Cardiac muscle cell (in vitro differentiated cells and primary cell): ENCODE results near the gene GRID1. TPM values are rescaled to one million over a fixed set of nuclear protein-coding genes. Genes with fewer than 3 reads are reported as not detected.

Source experiments
- DNase-seq, 2 donors: peaks; one replicate each; pipeline versions ENCODE4 v3.0.0 to v3.0.0-alpha.2; 2010 to 2017; ENCODE audit warnings: low read depth in 1 of 2, low spot score in 1 of 2
- H3K27ac ChIP-seq: fragments of 200-600 bp; sonication (generic); 2 replicates; pipeline ENCODE4 v1.5.1; 2016
- H3K27me3 ChIP-seq: fragments of 200-600 bp; sonication (generic); 2 replicates; pipeline ENCODE4 v1.6.0; 2016; ENCODE audit warnings: control low read depth
- H3K36me3 ChIP-seq: fragments of 200-600 bp; sonication (generic); 2 replicates; pipeline ENCODE4 v1.5.1; 2016; ENCODE audit warnings: control low read depth
- H3K4me1 ChIP-seq: fragments of 200-600 bp; sonication (generic); 2 replicates; pipeline ENCODE4 v1.8.1; 2017; ENCODE audit warnings: low read depth, mild to moderate bottlenecking, mixed run types
- H3K4me3 ChIP-seq: fragments of 200-600 bp; sonication (generic); 2 replicates; pipeline ENCODE4 v1.5.1; 2016; ENCODE audit warnings: mild to moderate bottlenecking
- H3K9me3 ChIP-seq: fragments of 200-600 bp; sonication (generic); 2 replicates; pipeline ENCODE4 v1.5.1; 2017; ENCODE audit warnings: low read depth, mild to moderate bottlenecking, control low read depth
- polyA plus RNA-seq: library from polyadenylated mRNA; unstranded; fragments of >200 nt; fragmentation: Nextera tagmentation; extraction: Ambion mirVana; gene quantifications from 2 replicates; pipeline ENCODE4 v1.2.1, GENCODE V29; 2016
- total RNA-seq: library from RNA; depleted of rRNA; stranded (reverse); fragments of >200 nt; gene quantifications from 2 replicates; pipeline ENCODE4 v1.2.3, GENCODE V29; 2016
- TF ChIP-seq, protein P1 (sequence below): IDR thresholded peaks from 2 replicates; pipeline ENCODE4 v1.5.1; 2012; ENCODE audit warnings: low read depth, mild to moderate bottlenecking, low read length

Gene GRID1
- total and polyA plus RNA-seq, 2 experiments from 2014 or later, result 1.5 to 1.6 TPM

DNA sequence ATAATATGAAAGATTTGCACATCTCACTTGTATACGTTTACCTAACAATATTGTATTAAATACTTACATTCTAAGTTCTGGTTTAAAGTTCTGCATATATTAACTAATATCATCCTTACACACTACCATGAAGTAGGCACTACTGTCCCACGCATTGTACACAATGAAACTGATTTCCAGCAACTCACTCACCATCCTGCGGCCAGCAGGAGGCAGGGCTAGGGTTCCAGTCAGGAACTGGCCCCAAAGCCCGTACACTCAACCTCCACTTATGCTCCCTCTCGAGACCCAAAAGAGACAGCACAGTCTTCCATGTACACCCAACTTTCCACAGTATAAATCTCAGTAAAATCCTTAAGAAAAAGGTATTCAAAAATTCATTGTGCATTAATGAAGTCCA, 41.4 kb downstream of the GRID1 start:
- H3K27ac ChIP-seq, result no peak overlapping the region
- TF ChIP-seq, protein P1, sequence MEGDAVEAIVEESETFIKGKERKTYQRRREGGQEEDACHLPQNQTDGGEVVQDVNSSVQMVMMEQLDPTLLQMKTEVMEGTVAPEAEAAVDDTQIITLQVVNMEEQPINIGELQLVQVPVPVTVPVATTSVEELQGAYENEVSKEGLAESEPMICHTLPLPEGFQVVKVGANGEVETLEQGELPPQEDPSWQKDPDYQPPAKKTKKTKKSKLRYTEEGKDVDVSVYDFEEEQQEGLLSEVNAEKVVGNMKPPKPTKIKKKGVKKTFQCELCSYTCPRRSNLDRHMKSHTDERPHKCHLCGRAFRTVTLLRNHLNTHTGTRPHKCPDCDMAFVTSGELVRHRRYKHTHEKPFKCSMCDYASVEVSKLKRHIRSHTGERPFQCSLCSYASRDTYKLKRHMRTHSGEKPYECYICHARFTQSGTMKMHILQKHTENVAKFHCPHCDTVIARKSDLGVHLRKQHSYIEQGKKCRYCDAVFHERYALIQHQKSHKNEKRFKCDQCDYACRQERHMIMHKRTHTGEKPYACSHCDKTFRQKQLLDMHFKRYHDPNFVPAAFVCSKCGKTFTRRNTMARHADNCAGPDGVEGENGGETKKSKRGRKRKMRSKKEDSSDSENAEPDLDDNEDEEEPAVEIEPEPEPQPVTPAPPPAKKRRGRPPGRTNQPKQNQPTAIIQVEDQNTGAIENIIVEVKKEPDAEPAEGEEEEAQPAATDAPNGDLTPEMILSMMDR, result no peak
- H3K4me3 ChIP-seq, result no peak overlapping the region
- no peaks in the 10 kb centered on the region for H3K36me3 ChIP-seq
- no peaks in the 10 kb centered on the region for H3K4me1 ChIP-seq
- no peaks in the 10 kb centered on the region for H3K9me3 ChIP-seq
- DNase-seq, result no peak
- H3K27me3 ChIP-seq, result no peaks in the 10 kb centered on the region

DNA sequence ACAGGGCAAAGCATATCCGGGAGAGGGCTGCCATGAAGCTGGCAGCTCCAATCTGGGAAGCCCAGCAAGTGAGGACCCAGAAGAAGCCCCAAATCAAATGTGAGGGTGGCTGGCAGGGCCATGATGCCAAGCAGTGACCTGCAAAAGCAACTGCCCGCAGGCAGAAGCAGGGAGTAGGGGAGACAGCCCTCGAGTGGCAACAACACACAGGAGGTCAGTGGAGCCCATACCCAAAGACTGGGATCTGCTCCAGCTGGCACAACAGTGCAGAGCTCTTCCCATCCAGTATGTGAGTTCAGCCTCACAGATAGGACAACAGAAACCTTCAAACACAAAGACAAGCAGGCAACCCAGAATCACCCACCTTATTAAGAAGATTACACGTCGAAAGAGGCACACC, 45.0 kb downstream of the GRID1 start:
- no peak for DNase-seq
- no peak overlapping the region for H3K27ac ChIP-seq
- TF ChIP-seq, protein P1, result no peak
- H3K4me3 ChIP-seq, result no peak overlapping the region
- H3K27me3 ChIP-seq, result no peaks in the 10 kb centered on the region
- no peaks in the 10 kb centered on the region for H3K4me1 ChIP-seq
- no peaks in the 10 kb centered on the region for H3K9me3 ChIP-seq
- H3K36me3 ChIP-seq, result no peaks in the 10 kb centered on the region

DNA sequence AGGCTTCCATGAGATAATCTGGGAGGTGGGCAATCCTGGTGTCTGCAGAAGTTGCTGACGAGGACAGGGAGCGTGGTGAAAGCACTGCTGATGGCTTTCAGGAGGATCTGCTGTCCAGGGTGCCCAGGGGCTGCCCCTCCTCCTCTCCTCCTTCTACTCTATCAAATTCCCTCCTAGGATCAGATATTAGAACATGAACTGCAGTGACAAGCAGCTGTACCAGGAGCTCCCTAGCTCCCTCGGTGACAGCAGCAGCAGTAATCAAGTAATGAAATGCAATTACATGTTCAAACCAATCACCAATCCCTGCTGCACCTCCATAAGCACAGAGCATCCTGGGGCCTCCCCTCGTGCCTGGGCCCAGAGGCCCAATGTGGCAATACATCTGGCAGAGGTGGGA, 46.9 kb downstream of the GRID1 start:
- no peak overlapping the region for H3K4me3 ChIP-seq
- no peak overlapping the region for H3K27ac ChIP-seq
- no peaks in the 10 kb centered on the region for H3K27me3 ChIP-seq
- H3K4me1 ChIP-seq, result no peaks in the 10 kb centered on the region
- H3K36me3 ChIP-seq, result no peaks in the 10 kb centered on the region
- no peak for DNase-seq
- TF ChIP-seq, protein P1, result no peak
- no peaks in the 10 kb centered on the region for H3K9me3 ChIP-seq

DNA sequence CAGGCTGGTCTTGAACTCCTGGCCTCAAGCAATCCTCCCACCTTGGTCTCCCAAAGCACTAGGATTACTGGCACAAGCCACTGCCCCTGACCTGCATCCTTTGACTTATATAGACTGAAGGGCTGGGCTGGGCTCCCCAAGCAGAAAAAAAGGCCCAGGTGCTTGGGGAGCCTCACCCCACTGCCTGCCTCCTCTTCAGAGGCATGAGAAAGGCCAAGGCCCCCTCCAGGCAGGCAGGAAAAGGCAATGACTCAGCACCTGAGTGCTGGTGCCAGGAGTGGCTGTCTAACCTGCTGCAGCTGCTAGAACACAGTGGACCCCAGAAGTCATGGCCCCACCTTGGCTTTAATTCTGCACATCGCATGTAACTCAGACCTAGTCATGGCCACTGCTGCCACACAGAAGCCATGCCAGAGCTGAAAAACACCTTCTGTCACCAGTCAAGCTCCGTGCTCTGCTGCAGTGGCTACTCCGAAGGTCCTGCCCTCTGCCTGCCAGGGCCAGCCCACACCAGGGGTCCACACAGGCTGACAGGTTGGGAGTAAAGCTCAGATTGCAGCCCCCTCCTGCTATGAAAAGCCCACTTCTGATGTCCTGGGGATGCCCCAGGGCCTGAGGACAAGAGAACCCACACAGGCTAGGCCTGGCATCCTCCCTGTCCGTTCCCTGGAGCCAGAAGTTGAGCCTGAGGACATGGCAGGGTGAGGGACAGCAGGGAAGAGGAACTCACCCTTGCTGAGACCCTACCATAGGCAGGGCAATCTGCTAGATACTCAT, 48.5 kb downstream of the GRID1 start:
- no peak overlapping the region for H3K4me3 ChIP-seq
- no peak for DNase-seq
- no peaks in the 10 kb centered on the region for H3K9me3 ChIP-seq
- no peaks in the 10 kb centered on the region for H3K27me3 ChIP-seq
- TF ChIP-seq, protein P1, result no peak
- H3K4me1 ChIP-seq, result no peaks in the 10 kb centered on the region
- H3K36me3 ChIP-seq, result no peaks in the 10 kb centered on the region
- H3K27ac ChIP-seq, result no peak overlapping the region

DNA sequence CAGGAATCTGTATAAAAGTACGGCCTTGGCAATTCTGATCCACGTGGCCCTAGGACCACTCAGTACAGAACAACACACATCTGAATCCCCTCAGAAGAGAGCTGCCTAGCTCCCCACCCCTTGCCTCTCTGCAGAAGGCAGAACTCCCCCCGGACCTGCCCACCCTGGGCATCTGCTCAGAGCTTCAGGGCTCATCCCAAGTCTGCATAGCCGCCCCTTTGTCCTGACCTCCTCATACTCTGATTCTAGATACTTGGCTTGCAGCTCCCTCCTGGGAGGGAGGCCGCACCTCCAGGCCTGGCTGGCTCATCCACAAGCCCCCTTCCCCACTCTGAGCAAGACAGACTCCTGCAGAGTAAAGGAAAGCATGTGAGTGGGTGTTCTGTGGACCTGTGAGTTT, 49.6 kb downstream of the GRID1 start:
- no peaks in the 10 kb centered on the region for H3K36me3 ChIP-seq
- H3K4me3 ChIP-seq, result no peak overlapping the region
- no peak for DNase-seq
- no peak overlapping the region for H3K27ac ChIP-seq
- H3K9me3 ChIP-seq, result no peaks in the 10 kb centered on the region
- TF ChIP-seq, protein P1, result no peak
- H3K4me1 ChIP-seq, result no peaks in the 10 kb centered on the region
- H3K27me3 ChIP-seq, result no peaks in the 10 kb centered on the region
